ENCODE measurements around the gene VPS35.

The VPS35 gene

DNA sequence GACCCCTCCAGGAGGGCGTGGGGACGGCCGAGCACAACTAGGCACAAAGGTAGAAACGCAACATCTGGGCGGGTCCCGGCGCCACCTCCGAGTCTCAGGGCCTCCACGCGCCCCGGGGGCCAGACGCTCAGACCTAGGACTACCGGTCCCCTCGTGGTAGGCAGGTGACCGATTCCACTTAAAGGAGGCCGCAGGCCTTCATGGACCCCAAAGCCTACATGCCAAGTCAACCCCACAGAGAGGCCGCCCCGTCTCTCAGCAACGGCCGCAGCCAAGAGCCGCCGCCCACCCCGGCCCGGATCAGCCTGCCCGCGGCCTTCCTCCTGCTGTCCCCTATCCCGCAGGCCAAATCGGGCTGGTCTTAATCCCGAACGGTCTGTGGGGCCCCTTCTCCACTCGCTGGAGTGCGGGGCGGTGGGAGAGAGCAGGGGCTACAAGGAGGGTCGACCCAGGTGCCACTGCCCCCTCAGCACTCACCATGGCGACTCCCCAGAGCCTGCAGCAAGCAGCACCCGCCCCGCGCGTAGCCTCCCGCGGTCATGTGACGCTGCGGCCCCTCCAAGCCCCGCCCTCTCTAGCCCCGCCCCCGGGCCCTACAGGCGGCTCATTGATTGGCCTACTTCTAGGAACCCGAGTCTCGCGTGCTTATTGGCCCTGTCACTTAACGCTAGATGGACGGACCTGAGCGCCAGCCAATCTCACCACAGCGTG, at the start of gene VPS35:
TSS of gene VPS35 (minus strand) at position 525 of the 711 bp plus-strand sequence. CDS start at position 480, 45 bp downstream.
- peak; percentile 92 to 100 (median 99) for DNase-seq

GRCh38 chr16:46737621-46738214, 48.7 kb upstream of the VPS35 start:
- DNase-seq: no peak

- no peak for DNase-seq
These were observed 47.7 kb upstream of the VPS35 start for GRCh38 chr16:46736695-46737094.

GRCh38 chr16:46733319-46733830, 44.4 kb upstream of the VPS35 start:
- DNase-seq: no peak

DNA sequence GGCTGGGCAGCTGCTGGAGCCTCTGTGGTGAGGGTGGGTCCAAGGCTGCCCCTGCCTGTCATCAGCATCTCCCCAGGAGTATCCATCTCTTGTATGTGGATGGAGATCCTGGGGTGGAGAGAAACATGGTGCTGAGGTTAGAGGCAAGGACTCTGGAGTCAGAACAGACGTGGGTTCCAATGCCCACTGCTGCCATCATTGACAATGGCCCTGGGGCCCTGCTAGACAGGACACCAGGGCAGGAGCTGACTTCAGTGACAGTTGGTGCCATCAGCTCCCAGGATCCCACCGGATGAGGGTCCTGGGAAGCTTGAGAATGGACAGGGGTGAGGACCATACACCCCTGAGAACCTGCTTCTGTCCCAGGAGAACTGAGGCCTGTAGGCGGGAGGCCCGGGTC, 43.6 kb upstream of the VPS35 start:
- DNase-seq: no peak

DNA sequence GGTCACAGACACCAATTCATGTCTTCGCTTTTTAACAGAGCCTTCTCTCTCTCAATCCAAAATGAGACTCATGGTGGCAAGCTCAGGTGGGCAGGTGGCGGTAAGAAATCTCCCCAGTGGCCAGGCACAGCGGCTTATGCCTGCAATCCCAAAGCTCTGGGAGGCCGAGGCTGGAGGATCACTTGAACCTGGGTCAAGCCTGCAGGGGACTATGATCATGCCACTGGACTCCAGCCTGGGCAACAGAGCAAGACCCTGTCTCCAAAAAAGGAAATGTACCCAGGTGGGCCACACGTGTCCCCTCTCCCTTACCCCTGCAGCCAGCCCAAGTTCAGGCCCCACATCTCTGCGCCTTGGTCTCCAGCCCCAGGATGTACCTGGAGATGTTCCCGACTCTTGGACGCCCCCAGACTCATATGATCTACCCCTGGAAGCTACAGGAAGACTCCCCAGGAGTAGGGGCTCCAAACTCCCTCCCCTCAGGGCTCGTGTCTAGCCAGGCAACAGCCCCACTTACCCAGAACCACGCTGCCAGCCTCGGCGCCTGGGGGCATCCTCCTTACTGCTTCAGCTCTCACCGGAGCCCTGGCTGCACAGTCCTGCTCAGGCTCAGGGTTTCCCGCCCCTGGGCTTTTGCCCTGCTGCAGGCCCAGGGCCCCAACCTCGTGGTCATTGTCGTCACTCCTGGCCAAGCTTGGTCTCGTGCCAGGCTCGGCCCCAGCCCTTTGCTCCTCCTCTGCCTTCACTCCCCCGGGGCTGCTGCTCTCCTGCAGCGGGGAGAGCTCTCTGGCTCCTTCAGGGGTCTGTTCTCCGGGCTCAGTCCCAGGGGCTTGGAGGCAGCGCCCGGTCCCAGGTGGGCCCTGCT, 42.9 kb upstream of the VPS35 start:
- DNase-seq: no peak

GRCh38 chr16:46730801-46731690, 42.1 kb upstream of the VPS35 start:
- DNase-seq: no peak

- DNase-seq: no peak
These were observed 41.1 kb upstream of the VPS35 start for GRCh38 chr16:46730126-46730525.

DNA sequence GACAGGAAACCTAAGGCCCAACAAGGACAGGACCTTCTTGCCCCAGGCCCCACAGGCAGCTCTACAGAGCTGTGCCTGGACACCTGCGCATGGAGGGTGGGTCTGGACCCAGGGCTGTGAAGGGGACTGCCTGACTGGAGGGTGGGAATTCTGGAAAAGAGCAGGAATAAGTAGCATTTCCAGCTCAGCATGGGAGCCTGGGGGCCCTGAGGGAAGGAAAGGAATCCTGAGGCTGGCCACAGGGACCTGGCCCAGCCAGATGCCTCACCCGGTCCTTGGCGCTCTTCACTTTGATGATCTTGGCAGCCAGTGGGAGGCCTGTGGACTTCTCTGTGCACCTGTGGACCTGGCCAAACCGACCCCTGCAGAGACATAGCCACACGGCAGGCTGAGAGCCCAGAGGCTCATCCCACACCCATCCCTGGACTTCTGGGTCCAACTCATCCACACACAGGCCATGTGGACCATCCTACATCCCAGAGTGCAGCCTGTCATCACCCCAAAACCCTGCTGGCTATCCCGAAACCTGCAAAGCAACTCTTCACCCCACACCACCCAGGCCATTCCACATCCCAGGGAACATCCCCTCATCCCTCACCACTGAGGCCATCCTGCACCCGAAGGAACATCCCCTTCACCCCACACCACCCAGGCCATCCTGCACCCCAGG, 40.5 kb upstream of the VPS35 start:
- DNase-seq: no peak

DNA sequence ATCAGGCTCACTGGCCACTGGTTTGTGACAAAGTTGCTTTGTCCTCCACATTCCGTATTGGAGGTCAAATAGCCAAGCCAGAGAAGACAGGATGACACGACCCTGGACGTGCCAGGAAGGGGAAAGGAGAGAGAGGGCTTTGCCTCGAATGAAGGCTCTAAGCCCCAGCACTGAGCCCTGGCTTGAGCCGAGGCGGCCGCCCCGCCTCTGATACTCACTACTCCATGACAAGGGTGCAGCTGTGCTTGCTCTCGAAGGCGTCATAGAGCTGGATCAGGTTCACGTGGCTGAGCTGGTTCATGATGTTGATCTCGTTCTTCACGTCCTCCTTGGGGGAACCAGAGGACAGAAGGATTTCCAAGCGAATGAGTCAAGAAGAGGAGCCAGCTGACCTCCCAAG, 39.8 kb upstream of the VPS35 start:
- no peak for DNase-seq

GRCh38 chr16:46727630-46728029, 38.7 kb upstream of the VPS35 start:
- DNase-seq: no peak

DNA sequence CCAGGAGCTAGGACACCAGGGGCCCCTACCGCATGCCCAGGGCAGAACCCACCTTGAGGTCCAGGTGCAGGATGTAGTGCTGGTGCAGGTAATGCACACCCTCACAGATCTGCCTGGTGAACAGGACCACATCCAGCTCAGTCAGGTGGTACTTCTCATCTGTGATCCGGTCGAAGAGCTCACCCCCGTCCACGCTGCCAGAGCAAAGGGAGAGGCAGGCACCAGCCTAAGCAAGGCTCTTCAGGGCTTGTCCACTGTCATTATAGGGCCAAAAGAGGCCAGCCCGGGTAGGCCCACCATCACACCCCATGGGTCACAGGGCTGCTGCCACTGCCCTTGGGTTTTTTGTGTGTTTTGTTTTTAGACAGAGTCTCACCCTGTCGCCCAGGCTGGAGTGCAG, 38.2 kb upstream of the VPS35 start:
- DNase-seq: no peak

- no peak for DNase-seq
These were observed 32.9 kb upstream of the VPS35 start for GRCh38 chr16:46721885-46722284.

DNA sequence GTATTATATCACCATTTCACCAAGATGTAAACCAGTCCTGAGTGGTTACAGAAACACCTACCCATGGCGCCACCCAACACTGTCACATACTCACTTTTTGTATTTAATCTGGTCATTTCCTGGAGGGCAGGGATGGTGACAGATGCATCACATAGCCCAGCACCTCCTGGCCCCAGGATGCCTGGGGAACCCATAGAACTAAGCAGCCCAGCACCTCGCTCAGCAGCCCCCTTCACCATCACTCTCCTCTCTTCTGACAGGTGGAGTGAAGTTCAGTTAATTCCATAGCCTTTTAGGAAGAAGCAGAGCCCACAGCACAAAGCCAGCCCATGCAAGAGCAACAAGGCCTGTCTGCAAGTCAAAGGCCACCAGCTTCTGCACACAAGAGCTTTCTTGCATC, 31.6 kb upstream of the VPS35 start:
- DNase-seq: no peak

GRCh38 chr16:46719528-46719927, 30.6 kb upstream of the VPS35 start:
- no peak for DNase-seq

DNA sequence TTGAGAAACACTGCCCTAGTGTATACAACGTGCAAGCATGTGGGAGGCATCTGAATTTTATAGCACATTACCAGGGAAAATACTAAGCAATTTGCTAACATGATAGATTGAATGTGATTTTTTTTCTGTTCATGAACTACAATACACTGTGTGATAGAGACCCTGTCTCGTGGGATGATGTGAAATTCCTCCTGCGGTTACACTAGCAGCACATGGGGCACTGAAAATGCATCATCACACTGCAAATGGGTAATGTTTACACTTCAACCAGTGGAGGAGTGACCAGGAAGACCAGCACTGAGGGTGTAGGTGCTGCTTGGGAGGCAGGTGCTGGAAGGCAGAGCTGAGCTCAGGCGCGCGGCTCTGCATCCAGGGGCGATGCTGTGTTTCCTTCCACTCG, 29.2 kb upstream of the VPS35 start:
- DNase-seq: no peak

- no peak for DNase-seq
These were observed 28.7 kb upstream of the VPS35 start for GRCh38 chr16:46717692-46718091.

- no peak for DNase-seq
These were observed 26.9 kb upstream of the VPS35 start for GRCh38 chr16:46715769-46716305.

DNA sequence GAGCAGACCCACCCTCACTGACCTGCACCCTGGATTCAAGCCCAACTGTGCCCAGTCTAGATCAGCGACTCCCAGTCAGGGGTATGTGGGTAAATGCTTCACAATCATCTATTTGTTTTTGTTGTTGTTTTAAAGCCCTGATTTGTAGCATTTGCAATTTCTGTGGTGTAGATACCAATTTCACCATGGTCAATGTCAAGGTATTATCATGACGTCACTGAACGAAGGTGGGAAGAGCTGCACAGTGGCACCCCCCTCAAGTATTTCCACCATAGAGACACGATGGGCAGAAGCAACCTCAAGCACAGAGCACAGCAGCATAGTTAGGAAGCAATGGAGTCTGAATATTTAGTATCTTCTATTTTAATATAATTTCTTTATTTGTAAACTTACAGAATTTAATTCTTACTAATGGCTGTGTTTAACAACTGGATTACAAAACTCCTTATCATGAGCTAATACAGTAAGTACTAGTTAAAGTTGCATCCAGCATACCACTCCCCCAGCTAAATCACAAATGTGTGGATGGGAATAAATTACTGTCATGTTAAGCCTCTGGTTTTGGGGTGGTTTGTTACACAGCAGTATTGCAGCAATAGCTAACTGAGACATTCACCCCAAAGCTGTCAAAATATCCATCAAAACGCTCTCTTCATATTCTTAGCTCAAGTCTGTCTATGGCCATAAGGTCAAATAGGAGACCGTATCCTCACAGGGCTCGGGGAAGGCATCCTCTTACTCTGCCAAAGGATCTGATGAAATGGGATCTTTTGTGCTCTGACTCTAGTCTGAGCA, 26.0 kb upstream of the VPS35 start:
- DNase-seq: no peak

GRCh38 chr16:46713634-46714033, 24.7 kb upstream of the VPS35 start:
- DNase-seq: peak in 2 of 3 experiments; percentile 16 to 34

- no peak for DNase-seq
These were observed 23.9 kb upstream of the VPS35 start for GRCh38 chr16:46712911-46713310.

Measured in NCI-H1417 (cell line).